Stimulated activated CD4-positive, alpha-beta T cell treated with anti-CD3 and anti-CD28 coated beads, Interleukin-15, amount 100 ng/mL, for 24 hours (primary cell): Measurements from ENCODE around the gene TCEAL7.
A peak's percentile ranks its signal among the peaks of the same experiment; 100 is the strongest.

ENCODE experiments used
- DNase-seq: peaks from one replicate; pipeline ENCODE4 v3.0.0-alpha.2; 2020

TCEAL7 gene

DNA sequence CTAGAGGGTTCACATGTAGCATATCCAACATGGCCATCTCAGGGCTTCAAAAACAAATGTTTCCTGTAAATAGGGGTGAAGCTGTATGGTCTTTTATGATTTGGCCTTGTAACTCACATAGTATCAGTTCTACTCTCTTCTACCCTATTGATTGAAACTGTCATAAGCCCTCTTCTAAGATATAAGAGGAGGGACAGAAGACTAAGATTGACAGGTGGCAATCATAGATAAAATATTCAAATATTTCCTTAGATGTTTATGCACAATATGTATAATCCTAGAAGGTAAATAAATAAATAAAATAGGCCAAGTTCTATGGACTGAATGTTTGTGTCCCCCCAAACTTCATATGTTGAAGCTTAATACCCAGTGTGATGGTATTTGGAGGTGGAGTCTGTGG is 39.4 kb downstream of the TCEAL7 start:
- DNase-seq: no peak

DNA sequence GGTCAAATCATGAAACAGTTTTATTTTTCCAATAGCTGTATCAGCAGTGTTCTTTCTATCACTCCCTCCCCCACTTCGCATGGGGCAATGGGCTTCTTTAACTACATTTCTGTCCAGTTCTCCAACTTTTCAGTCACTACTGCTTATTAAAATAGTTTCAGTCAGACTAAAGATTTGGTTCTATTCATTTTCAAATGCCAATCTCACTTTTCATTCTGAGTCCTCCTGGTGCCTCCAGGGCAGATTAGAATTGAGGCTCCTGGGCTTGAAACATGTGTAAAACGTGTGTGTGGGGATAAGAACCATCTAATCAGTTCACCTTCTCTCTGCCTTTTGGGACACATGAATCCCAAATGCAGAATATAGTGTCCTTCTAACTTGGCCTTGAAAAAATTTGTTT is 42.8 kb downstream of the TCEAL7 start:
- no peak for DNase-seq

DNA sequence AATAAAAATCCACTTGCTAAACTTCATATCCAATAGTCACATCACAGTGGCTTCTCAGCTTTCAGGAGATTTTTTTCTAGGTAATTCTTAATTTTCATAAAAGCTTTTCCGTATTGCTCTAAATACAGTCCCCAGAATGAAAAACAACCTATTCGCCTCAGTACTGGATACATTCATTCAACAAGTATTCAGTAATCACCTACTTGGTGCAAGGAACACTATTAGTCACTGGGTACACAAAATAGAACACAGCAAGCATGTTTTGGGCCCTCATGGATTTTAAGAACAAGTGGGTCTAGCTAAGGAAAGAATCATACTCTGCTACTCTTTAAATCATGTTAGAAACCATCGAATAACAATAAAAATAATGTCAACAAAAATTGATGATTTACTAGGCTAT is 43.5 kb downstream of the TCEAL7 start:
- DNase-seq: no peak

DNA sequence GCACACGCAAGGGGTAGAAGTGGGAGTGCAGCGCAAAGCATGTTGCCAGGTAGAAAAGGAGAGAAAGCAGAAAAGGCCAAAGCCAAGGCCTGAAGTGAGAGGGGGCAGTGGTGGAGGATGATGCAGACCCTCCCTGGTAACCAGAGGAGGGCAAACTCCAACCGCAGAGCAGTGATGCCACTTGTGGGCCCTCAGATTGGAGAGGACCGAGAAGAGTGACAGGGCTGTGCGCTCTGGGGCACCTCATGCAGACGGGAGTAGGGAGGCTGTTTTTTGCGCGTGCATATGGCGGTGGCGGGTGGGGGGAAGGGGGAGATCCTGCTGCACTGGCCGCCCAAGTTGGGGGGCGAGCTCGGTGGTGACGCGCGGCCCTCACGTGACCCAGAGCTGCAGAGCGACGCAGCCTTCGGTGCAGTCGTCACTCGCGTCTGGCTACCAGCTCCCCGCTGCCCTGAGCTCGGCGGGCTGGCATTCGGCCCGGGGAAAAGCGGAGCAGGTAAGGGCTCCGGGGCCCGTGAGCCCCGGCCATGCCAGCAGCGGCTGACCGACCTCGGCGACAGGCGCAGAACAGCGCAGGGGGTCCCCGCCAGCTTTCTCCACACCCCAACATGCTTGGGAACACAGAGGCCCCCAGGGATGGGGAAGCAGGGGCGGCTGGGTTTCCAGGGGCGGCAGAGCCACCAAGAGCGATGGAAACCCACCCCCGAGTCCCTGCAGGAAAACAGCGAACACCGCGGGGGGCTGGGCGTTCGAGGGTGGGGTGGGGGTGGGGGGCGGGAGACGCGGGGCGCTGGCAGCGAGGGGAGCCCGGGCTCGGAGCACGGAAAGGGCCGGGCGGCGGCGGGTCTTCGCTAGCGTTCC is 46.3 kb downstream of the TCEAL7 start, which contains the start of gene BEX3:
Gene BEX3 (plus strand): TSS at position 421 of the 861 bp plus-strand sequence. CDS start 984 bp downstream, outside the sequence.
- DNase-seq: peak; percentile 48

DNA sequence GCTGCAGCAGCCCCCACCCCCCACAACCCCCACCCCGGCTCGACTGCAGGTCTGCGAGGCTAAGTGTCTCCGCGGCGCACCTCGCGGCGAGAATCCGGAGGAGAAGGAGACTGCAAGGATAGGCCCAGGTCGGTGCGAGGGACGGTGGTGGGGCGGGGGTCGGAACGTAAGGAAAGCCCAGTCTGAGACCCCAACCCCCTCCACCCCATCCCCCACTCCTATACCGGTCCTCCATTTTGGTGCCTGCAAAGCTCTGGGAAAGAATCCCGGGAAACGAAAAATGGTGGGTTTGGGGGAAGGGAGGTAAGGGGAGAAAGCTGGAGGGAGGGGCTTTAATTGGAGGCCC is 46.9 kb downstream of the TCEAL7 start:
- DNase-seq: peak; percentile 22

DNA sequence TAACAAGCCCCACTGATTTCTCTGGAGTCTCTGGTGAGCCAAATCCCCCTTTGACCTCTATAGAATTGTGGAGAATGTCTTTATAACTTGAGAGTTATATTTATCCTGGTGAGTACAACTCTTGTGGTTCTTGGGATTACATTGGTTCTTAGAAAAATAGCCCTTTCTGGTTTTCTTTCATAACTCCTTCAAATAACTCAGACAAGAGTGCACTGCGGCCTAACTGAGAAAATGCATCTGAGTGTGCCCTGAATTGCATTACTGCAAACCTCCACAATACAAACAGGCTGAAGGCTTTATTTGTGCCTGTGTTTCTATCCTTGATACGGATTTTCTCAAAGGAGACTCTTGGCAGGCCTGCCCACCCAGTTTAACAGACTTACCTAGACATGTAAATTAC is 49.0 kb downstream of the TCEAL7 start:
- DNase-seq: no peak
